WTC11 (cell line): ENCODE measurements around the gene LRCH2.

Experiments
- ESRRA ChIP-seq: sonication (generic); formaldehyde crosslinking; IDR thresholded peaks from 2 replicates; pipeline ENCODE4 v1.8.1; 2022; ENCODE audit warnings: mild to moderate bottlenecking, missing genetic modification reagents, borderline replicate concordance
- JUN ChIP-seq: sonication (generic); formaldehyde crosslinking; IDR thresholded peaks from 2 replicates; pipeline ENCODE4 v1.8.0; 2023; ENCODE audit warnings: mild to moderate bottlenecking, missing genetic modification reagents
- NFYB ChIP-seq: sonication (generic); formaldehyde crosslinking; conservative IDR thresholded peaks from 2 replicates; pipeline ENCODE4 v1.8.0; 2022; ENCODE audit warnings: low read depth, missing genetic modification reagents
- SMAD3 ChIP-seq: sonication (generic); formaldehyde crosslinking; IDR thresholded peaks from 2 replicates; pipeline ENCODE4 v1.8.0; 2022; ENCODE audit warnings: missing genetic modification reagents, mild to moderate bottlenecking, borderline replicate concordance
- ZBTB21 ChIP-seq: sonication (generic); formaldehyde crosslinking; IDR thresholded peaks from 2 replicates; pipeline ENCODE4 v1.8.1; 2023; ENCODE audit warnings: mild to moderate bottlenecking, missing genetic modification reagents, borderline replicate concordance
- ZNF317 ChIP-seq: sonication (generic); formaldehyde crosslinking; IDR thresholded peaks from 2 replicates; pipeline ENCODE4 v1.8.1; 2023; ENCODE audit warnings: low read depth, mild to moderate bottlenecking, moderate library complexity, missing genetic modification reagents, borderline replicate concordance
- TF ChIP-seq, protein P1 (sequence below): fragments of 200-600 bp; IDR thresholded peaks from 2 replicates; pipeline ENCODE4 v1.8.0; 2022; ENCODE audit warnings: antibody characterized with exemption
- TF ChIP-seq, protein P2 (sequence below): sonication (generic); formaldehyde crosslinking; IDR thresholded peaks from 2 replicates; pipeline ENCODE4 v1.8.0; 2022; ENCODE audit warnings: mild to moderate bottlenecking, missing genetic modification reagents
- TF ChIP-seq, protein P3 (sequence below): sonication (generic); formaldehyde crosslinking; IDR thresholded peaks from 2 replicates; pipeline ENCODE4 v1.8.1; 2022; ENCODE audit warnings: mild to moderate bottlenecking, missing genetic modification reagents, moderate library complexity, borderline replicate concordance

DNA sequence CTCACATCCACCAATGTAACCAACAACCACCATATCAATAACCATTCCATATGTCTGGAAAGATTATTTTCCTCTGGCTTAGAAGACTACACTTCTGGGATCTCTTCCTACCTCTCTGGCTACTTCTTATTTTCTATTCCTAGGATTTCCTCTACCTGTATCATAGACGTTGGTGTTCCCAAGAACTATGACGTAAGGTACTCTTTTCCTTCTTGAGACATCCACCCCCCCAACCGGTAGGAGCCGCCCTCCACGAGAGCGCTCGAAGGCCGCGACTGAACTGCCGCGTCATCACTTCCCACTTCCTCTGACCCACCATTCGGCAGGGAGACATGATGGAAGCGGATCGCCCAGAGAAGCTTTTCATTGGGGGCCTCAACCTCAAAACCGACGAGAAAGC, 44.8 kb downstream of the LRCH2 start, which contains the start of gene RBMXL3:
- TF ChIP-seq JUN (no peak), ZNF317 (CRISPR knock-in tag) (no peak), ESRRA (no peak), NFYB (CRISPR knock-in tag) (no peak), SMAD3 (CRISPR knock-in tag) (no peak), ZBTB21 (CRISPR knock-in tag) (no peak)
- TF ChIP-seq, protein P1, sequence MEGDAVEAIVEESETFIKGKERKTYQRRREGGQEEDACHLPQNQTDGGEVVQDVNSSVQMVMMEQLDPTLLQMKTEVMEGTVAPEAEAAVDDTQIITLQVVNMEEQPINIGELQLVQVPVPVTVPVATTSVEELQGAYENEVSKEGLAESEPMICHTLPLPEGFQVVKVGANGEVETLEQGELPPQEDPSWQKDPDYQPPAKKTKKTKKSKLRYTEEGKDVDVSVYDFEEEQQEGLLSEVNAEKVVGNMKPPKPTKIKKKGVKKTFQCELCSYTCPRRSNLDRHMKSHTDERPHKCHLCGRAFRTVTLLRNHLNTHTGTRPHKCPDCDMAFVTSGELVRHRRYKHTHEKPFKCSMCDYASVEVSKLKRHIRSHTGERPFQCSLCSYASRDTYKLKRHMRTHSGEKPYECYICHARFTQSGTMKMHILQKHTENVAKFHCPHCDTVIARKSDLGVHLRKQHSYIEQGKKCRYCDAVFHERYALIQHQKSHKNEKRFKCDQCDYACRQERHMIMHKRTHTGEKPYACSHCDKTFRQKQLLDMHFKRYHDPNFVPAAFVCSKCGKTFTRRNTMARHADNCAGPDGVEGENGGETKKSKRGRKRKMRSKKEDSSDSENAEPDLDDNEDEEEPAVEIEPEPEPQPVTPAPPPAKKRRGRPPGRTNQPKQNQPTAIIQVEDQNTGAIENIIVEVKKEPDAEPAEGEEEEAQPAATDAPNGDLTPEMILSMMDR, result no peak
- TF ChIP-seq, protein P2, sequence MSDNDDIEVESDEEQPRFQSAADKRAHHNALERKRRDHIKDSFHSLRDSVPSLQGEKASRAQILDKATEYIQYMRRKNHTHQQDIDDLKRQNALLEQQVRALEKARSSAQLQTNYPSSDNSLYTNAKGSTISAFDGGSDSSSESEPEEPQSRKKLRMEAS (CRISPR knock-in tag), result no peak
- TF ChIP-seq, protein P3, sequence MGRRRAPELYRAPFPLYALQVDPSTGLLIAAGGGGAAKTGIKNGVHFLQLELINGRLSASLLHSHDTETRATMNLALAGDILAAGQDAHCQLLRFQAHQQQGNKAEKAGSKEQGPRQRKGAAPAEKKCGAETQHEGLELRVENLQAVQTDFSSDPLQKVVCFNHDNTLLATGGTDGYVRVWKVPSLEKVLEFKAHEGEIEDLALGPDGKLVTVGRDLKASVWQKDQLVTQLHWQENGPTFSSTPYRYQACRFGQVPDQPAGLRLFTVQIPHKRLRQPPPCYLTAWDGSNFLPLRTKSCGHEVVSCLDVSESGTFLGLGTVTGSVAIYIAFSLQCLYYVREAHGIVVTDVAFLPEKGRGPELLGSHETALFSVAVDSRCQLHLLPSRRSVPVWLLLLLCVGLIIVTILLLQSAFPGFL (CRISPR knock-in tag), result no peak
